Activated T-cell treated with anti-CD3 and anti-CD28 coated beads for 4 hours (primary cell): Measurements from ENCODE around the gene KRTAP3-2.

Source experiments
- DNase-seq: peaks from one replicate; pipeline ENCODE4 v3.0.0-alpha.2; 2020

The KRTAP3-2 gene

DNA sequence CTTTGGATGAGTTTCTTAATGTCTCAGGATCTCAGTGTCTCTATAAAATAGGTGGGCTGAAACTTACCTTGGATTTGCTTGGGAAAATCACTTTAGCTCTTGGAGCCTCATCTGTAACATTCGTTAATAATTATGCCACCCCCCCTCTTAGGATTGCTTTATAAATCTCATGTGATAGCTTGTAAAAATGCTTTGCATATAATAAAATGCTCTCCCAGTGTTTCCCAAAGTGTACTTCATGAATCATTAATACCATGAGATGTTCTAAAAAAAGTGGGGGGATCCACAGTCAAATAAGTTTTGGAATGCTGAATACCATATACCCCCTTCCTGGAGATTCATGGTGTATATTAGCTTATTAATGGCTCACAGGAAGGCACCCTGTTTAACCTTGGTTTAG is 38.1 kb downstream of the KRTAP3-2 start:
- no peak for DNase-seq

DNA sequence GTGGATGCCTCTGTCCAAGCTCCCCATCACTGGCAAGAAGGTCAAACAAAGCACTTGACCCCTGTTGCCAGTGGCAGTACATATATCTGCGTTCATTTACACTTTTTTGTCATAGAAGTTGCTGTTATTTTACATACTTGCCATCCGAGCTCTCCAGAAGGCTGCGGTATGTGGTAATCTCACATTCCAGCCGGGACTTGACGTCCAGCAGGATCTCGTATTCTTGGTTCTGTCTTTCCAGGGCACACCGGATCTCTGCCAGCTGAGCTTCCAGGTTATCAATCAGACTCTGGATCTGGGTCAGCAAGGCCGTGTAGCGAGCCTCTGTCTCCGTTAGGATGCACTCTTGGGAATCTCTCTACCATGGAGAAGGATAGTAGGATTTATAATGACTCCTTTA is 39.6 kb downstream of the KRTAP3-2 start:
- DNase-seq: no peak

DNA sequence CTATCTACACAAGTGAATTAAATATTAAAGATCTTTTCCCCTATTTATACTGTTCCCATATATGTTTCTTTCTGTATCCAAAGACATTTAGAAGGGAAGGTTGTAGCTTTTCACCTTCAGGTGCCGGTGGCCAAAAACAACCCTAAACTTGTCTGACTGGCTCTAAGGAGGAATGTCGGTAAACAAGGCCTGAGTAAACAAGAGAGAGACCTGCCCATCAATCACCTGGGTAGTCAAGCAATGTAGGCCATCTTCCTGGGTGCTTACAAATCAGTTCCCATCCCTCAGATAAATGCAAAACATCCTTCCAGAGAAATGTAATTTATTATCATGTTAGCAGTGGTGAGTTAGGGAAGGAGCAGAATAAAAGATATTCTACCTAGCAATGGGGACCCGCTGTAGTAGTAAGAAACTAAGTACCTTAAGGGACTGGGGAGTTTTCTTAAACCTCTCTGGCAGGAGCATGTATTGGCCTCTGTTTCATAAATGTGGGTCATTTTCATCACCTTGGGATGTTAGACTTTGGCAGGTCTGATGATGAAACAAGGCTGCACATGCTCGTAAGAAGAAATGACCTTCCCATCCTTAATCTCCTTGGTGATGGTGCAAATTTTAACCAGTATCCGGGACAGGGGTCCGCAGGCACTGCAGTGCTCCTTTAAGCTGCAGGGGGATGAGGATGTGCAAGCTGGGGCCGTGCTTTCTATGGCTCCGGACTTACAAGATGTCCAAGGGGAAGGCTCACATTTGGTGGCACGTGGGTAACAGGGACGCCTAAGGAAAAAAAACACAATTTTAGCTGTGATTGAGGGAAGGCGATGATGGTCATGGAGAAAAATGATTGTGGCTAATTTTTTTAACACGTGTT is 41.4 kb downstream of the KRTAP3-2 start:
- no peak for DNase-seq

DNA sequence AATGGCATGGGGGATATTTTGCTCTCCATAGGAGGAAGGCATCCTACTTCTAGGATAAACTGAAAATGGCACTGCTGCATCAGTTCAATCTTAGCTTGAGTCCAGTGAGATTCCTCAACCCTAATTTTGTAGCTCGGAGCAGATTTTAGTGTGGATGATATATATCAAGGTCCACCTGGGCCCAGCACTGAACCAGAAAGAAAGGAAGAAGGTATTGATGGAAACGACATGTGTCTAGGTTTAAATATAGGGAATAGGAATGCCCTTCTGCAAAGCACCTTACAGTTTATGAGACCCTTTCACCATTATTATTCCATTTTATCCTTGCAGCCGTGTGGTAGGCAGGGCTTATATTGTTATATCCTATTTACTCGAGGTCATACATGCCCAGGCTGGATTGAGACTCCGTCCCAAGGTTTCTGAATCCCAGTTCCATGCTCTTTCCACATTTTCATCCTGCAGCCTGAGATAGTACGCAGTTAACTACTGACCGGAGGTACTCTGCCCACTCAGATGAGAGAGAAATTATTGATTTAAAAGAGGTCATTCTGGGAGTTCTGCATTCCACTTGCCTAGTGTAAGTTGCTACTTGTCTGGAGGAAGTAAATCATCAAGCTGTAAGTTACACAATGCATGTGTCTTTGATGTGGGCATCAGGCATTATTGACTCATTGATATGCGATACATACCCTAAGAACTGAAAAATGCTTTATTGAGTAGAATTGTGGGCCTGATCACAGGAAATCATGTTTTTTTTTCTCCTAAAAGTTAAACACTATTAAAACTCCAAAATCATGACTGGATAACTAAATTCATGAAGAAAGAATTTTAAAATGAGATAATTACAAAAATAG is 43.1 kb downstream of the KRTAP3-2 start:
- DNase-seq: no peak

DNA sequence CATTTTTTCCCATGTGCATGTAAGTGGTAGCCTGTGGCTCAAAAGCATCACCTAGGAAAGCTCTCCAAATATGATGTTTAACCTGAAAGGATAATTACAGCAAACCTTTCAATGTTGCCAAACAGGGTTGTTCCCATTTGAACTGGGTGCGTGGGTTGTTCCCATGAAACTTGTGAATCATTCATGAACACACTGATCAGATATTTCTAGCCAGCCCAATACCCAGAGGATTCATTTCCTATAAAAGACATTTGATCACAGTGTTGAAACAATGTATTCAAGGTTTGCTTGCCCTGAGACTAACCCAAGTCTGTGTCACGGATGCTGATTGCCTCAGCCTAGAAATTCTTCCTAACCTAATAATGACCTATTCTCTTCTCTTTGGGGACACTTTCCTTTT is 45.8 kb downstream of the KRTAP3-2 start:
- DNase-seq: no peak

DNA sequence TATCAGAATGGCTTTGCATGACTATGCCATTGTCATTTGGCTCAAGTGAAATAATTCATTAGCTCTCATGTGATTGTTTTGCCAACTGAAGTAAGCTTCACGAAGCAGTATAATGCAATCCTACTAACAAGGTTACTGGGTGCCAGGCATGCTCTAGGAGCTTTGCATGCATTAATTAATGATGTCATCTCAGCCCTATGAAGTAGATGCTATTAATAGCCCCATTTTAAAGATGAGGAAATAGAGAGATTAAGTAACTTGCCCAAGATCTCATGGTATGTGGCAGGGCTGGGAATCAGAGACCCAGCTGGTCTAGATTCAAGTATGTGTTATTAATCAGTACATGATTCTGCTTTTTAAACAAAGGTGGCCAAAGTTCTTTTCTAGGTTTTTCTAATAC is 47.0 kb downstream of the KRTAP3-2 start:
- DNase-seq: no peak

DNA sequence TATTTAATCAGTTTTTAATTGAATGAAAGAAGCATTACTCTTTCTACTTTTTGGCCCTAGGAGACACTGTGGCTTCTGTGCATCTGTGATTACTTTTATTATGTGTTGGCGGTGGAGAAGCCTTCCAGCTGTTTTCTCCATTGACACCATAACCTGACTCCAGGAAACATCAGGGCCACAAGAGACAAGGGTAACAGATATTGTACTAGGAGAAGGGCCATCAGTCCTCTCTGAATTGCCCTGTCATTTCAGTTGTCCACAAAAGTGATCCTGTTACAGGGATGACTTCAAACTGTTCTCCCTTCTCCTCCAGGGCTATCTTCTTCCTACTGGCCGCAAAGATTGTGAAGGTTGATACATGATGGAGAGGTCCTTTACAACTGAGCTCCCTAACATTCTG is 47.6 kb downstream of the KRTAP3-2 start:
- DNase-seq: no peak

DNA sequence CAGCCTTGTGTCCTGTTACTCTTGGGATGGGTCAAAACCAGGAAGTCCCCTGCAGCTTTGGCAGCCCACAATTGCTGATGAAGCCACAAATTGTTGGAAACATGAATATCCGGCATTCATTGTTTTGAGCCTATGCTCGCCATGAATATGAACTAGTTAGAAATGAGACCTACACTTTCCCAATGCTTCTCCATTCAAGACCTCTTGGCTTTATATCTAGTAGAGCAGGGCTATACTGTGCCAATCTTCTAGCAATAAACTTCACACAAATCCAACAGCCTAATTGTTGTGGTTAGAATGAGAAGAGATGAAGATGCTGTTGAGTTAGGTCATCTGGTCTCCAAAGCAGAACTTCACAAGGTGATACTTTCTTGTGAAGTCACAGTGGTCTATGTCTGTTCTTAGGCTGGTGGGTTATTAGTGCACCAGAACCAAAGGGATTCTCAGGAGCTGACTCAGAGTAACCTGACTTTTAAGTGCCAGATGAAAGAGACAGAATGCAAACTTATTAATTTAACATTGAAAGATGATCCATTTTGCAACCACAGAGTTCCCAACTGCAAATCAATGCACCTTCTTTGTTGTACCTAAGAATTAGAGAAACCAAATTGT is 48.6 kb downstream of the KRTAP3-2 start:
- no peak for DNase-seq

DNA sequence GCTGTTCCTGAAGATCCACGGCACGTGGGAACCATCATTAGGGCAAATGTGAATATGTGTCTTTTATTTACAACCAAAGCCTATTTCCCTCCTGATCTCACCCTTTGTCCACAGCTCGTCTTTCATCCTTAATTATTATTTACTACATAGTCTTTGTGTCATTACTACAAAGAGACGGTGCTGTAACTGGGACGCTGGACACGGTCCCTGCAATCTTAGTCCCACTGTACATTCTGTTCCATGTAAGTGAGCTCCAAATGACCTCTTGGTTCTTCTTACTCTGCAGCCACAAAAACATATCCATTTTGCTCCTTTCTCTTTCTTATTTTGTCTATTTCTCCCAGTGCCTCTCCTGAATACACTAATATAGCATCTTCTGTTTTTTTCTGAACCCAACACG is 49.5 kb downstream of the KRTAP3-2 start:
- DNase-seq: no peak

DNA sequence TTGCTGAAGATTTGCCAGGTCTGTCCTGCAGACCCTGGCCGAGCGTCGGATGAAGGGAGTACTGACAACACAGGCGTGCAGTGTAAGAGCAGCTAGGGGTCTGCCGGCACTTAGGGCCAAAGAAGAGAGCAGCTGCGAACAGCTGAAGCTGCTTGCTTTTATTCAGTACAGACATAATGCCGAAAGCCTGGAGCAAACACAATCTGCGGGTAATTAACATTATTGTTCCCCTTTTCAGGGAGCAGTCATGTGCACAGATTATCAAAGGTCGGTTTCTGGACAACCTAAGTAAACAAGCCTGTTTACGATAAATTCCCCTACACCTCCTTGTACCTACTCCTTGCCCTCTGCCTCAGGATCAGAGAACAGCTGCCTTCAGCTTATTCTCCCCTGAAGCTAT is 50.3 kb downstream of the KRTAP3-2 start:
- DNase-seq: no peak
